ENCODE data around the gene AFAP1.

AFAP1 gene

DNA sequence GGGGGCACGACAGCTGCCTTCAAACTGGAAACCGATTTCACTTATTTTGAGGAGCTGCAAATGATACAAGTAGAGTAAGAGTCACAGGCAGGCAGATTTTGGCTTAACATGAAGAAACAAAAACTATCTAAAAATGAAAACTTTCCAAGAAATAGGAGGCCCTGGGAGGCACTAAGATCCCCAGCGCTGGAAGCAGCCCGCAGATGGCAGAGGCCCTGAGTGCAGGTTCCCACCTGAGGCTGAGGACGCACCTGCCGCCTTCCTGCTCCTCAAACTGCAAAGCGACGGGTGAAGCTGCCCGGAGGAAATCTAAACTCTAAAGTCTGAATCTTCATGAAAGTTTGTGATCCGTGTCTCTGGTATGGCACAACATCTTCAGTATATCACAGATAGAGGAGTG lies 138.7 kb downstream of the AFAP1 start:
- DNase-seq: no peak

DNA sequence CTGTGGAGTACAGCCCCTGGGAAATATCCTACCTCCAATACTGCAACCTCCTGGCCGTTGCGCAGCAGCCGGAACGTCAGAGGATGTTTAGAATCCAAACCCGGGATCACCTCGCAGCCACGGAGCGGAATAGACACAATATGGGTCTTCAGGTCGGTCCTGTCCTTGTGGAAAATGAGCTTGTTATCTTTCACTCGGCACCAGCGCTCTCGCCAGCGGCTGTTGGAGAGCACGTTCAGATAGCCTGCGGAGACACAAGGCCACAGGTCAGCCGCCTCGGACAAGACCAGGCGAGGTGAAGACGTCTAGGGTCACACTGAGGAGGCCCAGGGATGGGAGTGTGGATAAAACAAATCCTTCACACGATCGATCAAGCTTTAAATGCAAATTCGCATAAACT lies 139.3 kb downstream of the AFAP1 start:
- DNase-seq: no peak

DNA sequence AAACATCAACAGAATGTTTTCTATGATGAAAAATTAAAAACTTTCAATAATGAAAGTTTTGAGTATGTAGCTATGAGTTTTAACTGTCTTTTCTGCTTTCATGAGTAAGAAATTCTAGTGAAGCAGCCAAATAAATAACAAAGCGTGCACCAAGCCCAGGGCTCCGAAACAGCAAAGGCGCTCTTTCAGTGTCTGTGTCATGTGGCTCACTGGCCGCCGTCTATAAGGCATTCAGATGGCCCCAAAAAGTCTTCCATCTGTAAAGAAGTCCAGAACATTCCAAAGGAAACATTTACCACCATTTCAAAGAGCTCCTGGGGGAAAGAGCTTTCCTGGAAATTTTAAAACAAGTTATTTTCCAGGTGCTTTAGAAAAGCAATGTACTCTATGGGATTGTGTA lies 139.9 kb downstream of the AFAP1 start:
- DNase-seq: no peak

- no peak for DNase-seq
Observed at GRCh38 chr4:7799306-7799705, 140.4 kb downstream of the AFAP1 start.

DNA sequence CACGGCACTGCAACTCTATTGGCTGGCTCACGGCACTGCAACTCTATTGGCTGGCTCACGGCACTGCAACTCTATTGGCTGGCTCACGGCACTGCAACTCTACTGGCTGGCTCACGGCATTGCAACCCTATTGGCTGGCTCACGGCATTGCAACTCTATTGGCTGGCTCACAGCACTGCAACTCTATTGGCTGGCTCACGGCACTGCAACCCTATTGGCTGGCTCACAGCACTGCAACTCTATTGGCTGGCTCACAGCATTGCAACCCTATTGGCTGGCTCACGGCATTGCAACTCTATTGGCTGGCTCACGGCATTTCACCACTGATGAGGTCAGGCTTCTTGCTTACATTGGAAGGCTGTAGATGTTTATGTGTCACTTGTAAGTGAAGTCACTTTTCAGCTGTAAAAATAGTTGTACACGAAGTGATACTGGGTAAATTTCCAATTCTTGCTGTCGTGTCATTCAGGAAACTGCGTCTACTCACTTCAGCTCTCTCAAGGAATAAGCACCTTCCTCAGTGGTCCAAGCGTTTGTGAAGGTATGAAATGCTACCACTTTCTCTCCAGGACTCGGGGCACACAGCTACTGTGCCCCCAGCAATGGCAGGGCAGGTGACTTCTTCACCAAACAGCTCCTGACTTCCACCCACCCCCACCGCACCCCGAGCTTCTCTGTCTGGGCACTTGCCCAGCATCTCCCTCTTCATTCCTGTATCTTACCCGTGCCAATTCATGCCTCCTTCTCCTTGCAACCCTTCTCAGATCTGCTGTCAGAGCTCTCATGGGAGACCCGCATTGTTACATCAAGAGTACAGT lies 141.3 kb downstream of the AFAP1 start:
- DNase-seq: no peak

DNA sequence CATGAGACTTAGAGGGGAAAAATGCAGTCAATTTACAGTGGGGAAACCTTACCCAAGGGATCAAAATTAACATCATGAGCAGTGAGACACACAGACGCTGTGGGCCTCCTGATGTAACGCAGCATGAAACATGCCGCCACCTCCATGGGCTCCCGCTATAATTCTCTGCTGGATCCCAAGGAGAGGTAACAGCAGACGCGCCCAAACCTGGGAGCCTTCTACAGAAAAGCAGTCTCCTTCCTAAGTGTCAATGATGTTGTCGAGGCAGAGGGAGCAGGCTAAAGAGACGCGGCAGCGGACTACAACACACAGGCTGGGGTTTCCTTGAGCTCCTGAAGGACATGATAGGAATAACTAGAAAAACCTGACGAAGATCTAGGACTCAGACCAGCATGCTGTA lies 142.3 kb downstream of the AFAP1 start:
- no peak for DNase-seq

DNA sequence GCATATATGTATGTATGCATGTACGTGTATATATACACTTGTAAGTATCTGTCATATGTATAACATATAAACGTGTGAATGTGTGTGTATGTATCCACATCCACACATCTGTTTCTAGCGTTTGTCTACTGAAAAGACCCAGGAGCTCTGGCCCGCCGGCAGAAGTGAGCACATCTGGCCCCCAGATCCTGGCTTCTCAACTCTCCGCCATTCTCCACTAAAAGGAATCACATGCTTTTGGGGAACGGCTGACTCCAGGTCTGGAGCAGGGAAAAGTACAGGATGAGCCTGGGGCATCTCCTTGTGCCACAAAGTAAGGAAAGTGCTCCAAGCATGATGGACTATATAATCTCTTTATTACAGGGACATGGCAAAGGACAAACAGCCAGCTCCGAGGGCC lies 143.7 kb downstream of the AFAP1 start:
- no peak for DNase-seq

DNA sequence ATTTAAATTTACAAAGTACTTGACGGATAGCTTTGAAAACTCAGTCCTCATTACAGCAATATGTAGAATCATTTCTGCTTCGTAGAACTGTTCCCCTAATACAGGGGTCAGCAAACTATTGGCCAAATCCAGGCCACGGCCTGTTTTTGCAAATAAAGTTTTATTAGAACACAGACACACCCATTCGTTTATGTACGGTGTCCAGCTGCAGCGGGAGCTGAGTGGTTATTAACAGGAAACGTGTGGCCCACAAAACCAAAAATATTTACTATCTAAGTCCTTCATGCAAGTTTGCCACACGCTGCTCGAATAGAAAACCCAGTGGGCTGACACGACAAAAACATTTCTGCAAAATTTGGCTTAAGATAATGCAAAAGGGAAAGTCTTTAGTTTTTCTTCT lies 146.5 kb downstream of the AFAP1 start:
- DNase-seq: no peak

DNA sequence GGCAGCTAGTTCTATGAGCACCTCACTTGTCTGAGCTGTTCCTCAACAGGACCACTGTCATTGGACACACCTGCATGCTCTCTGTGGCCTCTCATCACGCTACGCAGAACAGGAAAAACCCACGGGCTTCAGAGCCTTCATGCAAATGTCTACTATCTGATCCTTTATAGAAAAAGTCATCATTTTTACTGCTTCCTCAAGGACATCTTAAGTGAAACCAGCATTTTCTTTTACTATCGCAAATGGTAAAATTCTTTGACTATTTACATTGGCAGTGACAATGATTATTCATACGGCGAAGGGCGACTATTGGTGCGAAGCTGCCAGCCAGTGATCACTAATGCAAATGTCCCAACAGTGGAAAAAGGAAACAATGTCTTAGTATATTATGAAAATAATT lies 147.0 kb downstream of the AFAP1 start:
- no peak for DNase-seq

DNA sequence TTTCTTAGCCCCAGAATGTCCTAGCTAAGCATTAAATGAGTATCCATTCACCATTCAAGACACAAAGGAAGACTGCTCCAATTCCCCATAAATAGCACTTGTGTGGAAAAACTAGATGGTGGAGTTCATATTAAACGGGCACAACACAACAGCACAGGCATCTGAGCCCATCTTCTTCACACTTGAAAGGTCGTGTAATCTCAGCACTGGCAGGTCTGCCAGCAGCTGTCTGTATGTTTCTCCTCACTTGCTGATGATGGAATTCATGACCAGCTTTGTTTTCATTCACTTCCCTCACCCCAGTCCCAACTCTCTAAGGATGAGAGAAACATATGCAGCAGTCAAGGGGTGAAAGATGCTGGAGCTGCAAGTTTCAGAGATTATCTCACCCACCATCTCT lies 148.7 kb downstream of the AFAP1 start:
- no peak for DNase-seq

- no peak for DNase-seq
Observed at GRCh38 chr4:7790023-7790422, 149.6 kb downstream of the AFAP1 start.

DNA sequence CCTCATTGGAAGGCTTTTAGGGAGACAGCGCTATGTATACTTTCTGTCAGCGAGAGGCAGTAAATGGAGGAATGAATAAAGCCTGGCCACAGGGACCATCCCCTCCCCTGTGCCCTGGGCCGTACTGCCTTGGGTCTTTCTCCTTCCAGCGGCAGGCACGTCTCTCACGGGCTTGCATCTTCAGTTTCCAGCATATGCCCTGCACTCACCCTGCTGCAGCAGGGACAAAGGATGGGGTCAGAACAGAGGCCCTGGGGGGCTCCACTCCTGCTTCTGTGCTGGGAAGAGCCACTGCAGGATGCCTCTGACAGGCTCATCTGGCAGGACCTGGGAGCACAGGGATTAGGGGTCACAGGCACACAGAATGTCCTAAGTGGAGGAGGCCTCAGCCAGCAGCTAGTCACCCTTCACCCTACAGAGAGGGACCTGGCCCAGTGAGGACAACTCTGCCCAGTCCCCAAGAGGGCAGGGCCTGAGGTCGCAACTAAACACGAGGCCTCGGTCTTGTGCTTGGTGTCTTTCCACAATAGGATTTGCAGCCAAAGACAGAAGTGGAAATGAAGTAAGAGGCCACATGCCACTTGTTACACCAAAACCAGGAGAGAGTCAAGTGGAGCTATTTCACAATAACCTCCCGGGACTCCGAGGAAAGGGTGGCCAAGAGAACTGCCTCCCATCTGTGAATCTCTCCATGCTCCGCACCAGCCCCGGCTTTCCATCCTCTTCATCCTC lies 150.8 kb downstream of the AFAP1 start:
- no peak for DNase-seq

DNA sequence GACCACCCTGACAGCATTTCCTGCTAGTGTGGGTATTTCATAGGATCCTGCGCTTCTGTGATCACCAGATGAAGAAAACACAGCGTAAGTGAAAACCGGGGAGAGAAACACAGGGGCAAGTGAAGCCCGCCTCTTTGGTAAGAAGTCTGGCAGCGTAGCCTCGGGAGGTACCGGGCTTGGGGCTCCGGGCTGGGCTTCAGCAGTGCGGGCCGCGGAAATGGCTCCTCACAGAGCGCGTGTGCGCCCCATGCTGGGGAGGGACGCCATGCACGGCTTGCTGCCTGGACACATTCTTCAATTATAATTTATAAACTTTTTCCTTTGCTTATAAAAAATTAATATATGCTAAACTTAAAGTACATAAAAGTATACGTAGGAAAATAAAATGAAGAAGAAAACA lies 151.5 kb downstream of the AFAP1 start:
- no peak for DNase-seq

DNA sequence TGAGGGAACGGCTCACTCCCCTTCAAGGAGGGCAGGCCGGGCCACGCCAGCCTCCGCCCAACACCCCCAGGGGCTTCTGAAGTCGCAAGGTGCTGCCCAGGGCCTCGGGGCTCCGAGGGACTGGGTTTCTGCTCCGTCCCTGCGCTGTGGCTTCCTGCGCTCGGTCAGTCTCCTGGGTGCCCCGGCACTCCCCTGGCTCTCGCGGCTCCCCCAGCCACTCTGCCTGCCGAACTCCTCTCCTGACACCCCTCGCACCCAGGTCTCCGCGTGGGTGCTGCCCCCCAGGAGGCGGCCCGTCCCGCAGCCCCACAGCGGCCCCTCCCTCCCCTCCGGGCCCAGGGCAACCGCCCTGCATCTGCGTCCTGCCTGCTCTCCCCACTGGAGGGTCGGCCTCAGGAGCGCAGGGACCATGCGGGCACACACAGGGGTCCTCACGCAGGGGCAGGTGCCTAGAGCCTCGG lies 151.9 kb downstream of the AFAP1 start:
- DNase-seq: no peak

DNA sequence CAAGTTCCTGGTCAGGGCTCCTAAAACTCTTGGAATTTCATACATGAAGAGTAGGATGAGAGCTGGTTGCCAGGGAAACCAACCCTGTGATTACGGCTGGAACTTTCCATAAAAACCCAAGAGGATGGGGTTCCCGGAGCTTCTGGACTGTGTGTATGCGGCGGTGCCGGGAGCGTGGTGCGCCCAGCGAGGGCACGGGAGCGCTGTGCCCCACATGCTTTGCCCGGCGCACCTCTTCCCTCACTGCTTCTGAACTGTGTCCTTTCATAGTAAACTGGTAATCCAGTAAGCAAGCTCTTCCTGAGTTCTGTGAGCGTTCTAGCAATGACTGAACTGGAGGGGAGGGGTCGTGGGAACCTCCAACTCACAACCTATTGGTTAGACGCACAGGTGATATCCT lies 152.6 kb downstream of the AFAP1 start:
- no peak for DNase-seq

DNA sequence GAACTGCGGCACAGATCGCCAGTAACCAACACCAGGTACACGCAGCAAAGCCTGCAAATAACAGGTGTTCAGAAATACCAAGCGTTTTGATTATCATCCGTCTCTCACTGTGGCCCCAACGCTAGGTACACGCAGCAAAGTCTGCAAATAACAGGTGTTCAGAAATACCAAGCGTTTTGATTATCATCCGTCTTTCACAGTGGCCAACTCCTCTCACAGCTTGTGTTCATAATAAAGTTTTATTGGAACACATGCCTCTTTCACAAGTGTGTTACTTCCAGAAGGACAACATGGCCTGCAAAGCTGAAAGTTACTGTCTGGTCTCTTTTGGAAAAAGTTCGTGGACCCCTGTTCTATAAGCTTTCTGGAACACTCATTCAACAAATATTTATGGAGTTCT lies 153.1 kb downstream of the AFAP1 start:
- DNase-seq: no peak

DNA sequence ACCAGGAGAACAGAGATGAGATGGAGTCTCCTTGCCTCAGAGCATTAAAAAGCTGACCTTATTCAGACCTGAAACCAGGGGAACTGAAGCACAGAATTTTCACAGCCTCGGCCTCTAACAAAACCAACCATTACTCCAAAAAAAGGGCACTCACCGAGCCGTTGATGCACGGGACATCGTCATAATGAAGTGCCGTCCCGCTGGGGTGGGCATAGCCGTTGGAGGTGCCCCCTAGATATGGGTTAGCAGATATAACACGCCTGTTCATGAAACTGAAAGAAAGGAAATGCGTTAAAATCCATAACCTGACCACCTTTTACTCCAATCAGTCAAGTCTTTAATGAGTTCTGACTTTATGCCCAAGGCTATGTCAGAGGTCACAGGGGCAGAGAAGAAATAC lies 153.6 kb downstream of the AFAP1 start:
- DNase-seq: no peak

- no peak for DNase-seq
Observed at GRCh38 chr4:7785017-7785416, 154.6 kb downstream of the AFAP1 start.

DNA sequence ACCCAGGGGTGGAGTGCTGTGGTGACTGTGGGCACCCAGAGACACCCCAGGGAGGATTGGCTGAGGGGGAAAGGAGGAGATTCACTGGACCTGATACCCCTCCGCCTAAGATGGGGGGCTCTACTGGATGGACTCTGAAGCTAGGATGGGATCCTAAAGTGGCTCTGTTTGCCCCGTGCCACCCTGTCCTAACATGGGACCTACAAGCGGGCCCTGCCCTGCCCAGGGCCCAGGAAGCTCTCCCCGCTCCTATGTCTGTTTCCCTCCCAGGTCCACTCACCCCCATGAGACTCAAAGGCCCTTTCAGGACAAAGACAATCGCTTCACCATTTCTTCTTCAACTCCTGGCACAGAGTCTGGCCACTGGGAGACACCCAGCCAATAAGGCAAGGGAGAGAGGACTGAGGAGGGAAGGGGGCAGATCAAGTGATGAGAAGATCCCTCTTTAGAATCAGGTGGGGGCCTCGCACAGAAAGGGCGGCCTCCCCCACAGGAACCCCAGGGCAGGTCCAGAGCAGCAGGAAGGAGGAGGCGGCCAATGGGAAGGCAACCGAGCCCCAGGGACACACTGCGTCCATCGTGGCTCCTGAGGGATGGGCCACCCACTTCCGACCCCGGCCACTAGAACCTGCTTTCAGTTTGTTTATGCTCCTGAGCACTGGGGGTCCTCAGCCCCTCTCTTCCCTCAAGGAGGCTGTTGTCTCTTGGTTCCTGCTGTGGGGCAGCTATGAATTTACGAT lies 155.4 kb downstream of the AFAP1 start:
- no peak for DNase-seq

DNA sequence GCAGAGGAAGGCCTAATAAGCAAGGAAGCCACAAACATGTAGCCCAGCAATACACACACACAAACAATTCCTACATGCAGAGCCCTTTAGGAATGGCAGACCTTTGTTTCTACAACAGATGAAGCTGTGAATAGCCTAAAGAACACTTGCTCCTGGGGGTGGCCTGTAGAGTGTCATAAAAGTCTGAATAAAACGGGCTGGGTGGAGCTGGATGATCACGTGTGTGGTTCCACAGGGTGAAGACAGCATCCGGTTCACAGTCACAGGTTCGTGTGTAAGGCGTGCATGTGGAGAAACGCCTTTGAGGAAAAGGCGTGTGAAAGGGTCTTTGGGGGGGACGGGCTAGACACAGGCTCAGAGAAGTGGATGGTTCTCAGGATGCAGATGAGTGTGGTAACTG lies 156.1 kb downstream of the AFAP1 start:
- DNase-seq: no peak

- DNase-seq: no peak
Observed at GRCh38 chr4:7782783-7783182, 156.9 kb downstream of the AFAP1 start.

GRCh38 chr4:7781993-7782392 lies 157.7 kb downstream of the AFAP1 start:
- no peak for DNase-seq

DNA sequence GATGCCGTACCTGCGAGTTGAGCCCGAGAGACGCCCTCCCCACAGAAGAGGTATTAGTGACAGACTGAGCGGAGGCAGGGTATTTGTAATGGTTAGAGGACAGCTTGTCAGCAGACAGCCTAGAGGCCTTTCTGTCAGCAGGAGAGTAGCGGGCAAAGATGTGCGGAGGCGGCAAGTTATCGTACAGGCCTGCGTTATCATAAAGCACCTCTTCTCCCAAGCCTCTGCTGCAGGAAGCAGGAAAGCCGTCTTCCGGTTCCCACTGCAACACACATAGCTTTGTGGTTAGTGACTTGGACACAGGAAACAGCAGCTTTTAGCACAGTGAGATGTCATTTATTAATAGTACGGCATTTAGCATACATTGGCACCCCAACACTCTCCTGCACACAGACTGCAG lies 158.3 kb downstream of the AFAP1 start:
- DNase-seq: no peak
